Measurements from ENCODE around the gene TFRC.
"Not testable (repeated sequence)": the region's sequence is repeated elsewhere in the genome, so short reads cannot be mapped to it uniquely, and the experiment has no call there.

The TFRC gene

GRCh38 chr3:196075013-196075412 is 6.9 kb downstream of the TFRC start:
- Histone ChIP-seq H3K9ac (ENCODE audit: low read length) (no peak overlapping the region), H3K27me3 (ENCODE audit: control insufficient read depth, insufficient read depth, low read length) (no peaks in the 10 kb centered on the region), H3K4me3 (ENCODE audit: low read length) (no peak overlapping the region), H3K4me1 (ENCODE audit: control insufficient read depth, insufficient read depth, low read length) (no peaks in the 10 kb centered on the region), H3K27ac (ENCODE audit: low read depth, low read length) (no peak overlapping the region), H3K36me3 (ENCODE audit: control insufficient read depth, insufficient read depth, low read length) (peaks cover 7% of the 10 kb centered on the region)

- Histone ChIP-seq H3K36me3 (ENCODE audit: control insufficient read depth, insufficient read depth, low read length) (peaks cover 10% of the 10 kb centered on the region), H3K27me3 (ENCODE audit: control insufficient read depth, insufficient read depth, low read length) (no peaks in the 10 kb centered on the region), H3K4me1 (ENCODE audit: control insufficient read depth, insufficient read depth, low read length) (no peaks in the 10 kb centered on the region), H3K9ac (ENCODE audit: low read length) (no peak overlapping the region), H3K27ac (ENCODE audit: low read depth, low read length) (no peak overlapping the region), H3K4me3 (ENCODE audit: low read length) (no peak overlapping the region)
These were observed 8.6 kb downstream of the TFRC start for GRCh38 chr3:196073255-196073753.

GRCh38 chr3:196072313-196072712 is 9.6 kb downstream of the TFRC start:
- no peak overlapping the region for H3K4me3 ChIP-seq (ENCODE audit: low read length)
- no peaks in the 10 kb centered on the region for H3K4me1 ChIP-seq (ENCODE audit: control insufficient read depth, insufficient read depth, low read length)
- no peaks in the 10 kb centered on the region for H3K27me3 ChIP-seq (ENCODE audit: control insufficient read depth, insufficient read depth, low read length)
- no peak overlapping the region for H3K9ac ChIP-seq (ENCODE audit: low read length)
- no peak overlapping the region for H3K27ac ChIP-seq (ENCODE audit: low read depth, low read length)
- H3K36me3 ChIP-seq (ENCODE audit: control insufficient read depth, insufficient read depth, low read length) = peaks cover 11% of the 10 kb centered on the region

- H3K9ac ChIP-seq (ENCODE audit: low read length); H3K27me3 ChIP-seq (ENCODE audit: control insufficient read depth, insufficient read depth, low read length); H3K27ac ChIP-seq (ENCODE audit: low read depth, low read length); H3K4me3 ChIP-seq (ENCODE audit: low read length); H3K4me1 ChIP-seq (ENCODE audit: control insufficient read depth, insufficient read depth, low read length): not testable (repeated sequence)
- peaks cover 17% of the 10 kb centered on the region for H3K36me3 ChIP-seq (ENCODE audit: control insufficient read depth, insufficient read depth, low read length)
These were observed 13.1 kb downstream of the TFRC start for GRCh38 chr3:196068812-196069211.

- H3K27ac ChIP-seq (ENCODE audit: low read depth, low read length) = no peak overlapping the region
- H3K9ac ChIP-seq (ENCODE audit: low read length) = no peak overlapping the region
- H3K4me1 ChIP-seq (ENCODE audit: control insufficient read depth, insufficient read depth, low read length) = no peaks in the 10 kb centered on the region
- peaks cover 27% of the 10 kb centered on the region for H3K36me3 ChIP-seq (ENCODE audit: control insufficient read depth, insufficient read depth, low read length)
- H3K4me3 ChIP-seq (ENCODE audit: low read length) = no peak overlapping the region
- no peaks in the 10 kb centered on the region for H3K27me3 ChIP-seq (ENCODE audit: control insufficient read depth, insufficient read depth, low read length)
These were observed 14.5 kb downstream of the TFRC start for GRCh38 chr3:196067439-196067838.

- H3K4me3 ChIP-seq (ENCODE audit: low read length) = no peak overlapping the region
- H3K4me1 ChIP-seq (ENCODE audit: control insufficient read depth, insufficient read depth, low read length) = no peaks in the 10 kb centered on the region
- H3K36me3 ChIP-seq (ENCODE audit: control insufficient read depth, insufficient read depth, low read length) = peaks cover 37% of the 10 kb centered on the region
- no peak overlapping the region for H3K27ac ChIP-seq (ENCODE audit: low read depth, low read length)
- no peaks in the 10 kb centered on the region for H3K27me3 ChIP-seq (ENCODE audit: control insufficient read depth, insufficient read depth, low read length)
- H3K9ac ChIP-seq (ENCODE audit: low read length) = no peak overlapping the region
These were observed 17.9 kb downstream of the TFRC start for GRCh38 chr3:196063971-196064370.

- Histone ChIP-seq H3K27me3 (ENCODE audit: control insufficient read depth, insufficient read depth, low read length) (no peaks in the 10 kb centered on the region), H3K36me3 (ENCODE audit: control insufficient read depth, insufficient read depth, low read length) (peaks cover 37% of the 10 kb centered on the region), H3K4me3 (ENCODE audit: low read length) (no peak overlapping the region), H3K9ac (ENCODE audit: low read length) (no peak overlapping the region), H3K4me1 (ENCODE audit: control insufficient read depth, insufficient read depth, low read length) (no peaks in the 10 kb centered on the region), H3K27ac (ENCODE audit: low read depth, low read length) (no peak overlapping the region)
These were observed 18.4 kb downstream of the TFRC start for GRCh38 chr3:196063456-196063855.

- no peak overlapping the region for H3K9ac ChIP-seq (ENCODE audit: low read length)
- no peaks in the 10 kb centered on the region for H3K4me1 ChIP-seq (ENCODE audit: control insufficient read depth, insufficient read depth, low read length)
- H3K27ac ChIP-seq (ENCODE audit: low read depth, low read length) = no peak overlapping the region
- no peak overlapping the region for H3K4me3 ChIP-seq (ENCODE audit: low read length)
- peaks cover 40% of the 10 kb centered on the region for H3K36me3 ChIP-seq (ENCODE audit: control insufficient read depth, insufficient read depth, low read length)
- H3K27me3 ChIP-seq (ENCODE audit: control insufficient read depth, insufficient read depth, low read length) = no peaks in the 10 kb centered on the region
These were observed 18.8 kb downstream of the TFRC start for GRCh38 chr3:196063049-196063448.

GRCh38 chr3:196060834-196061233 is 21.1 kb downstream of the TFRC start:
- no peak overlapping the region for H3K4me3 ChIP-seq (ENCODE audit: low read length)
- H3K4me1 ChIP-seq (ENCODE audit: control insufficient read depth, insufficient read depth, low read length) = no peaks in the 10 kb centered on the region
- H3K36me3 ChIP-seq (ENCODE audit: control insufficient read depth, insufficient read depth, low read length) = peaks cover 40% of the 10 kb centered on the region
- no peak overlapping the region for H3K9ac ChIP-seq (ENCODE audit: low read length)
- H3K27me3 ChIP-seq (ENCODE audit: control insufficient read depth, insufficient read depth, low read length) = no peaks in the 10 kb centered on the region
- H3K27ac ChIP-seq (ENCODE audit: low read depth, low read length) = no peak overlapping the region

- H3K27ac ChIP-seq (ENCODE audit: low read depth, low read length) = no peak overlapping the region
- H3K36me3 ChIP-seq (ENCODE audit: control insufficient read depth, insufficient read depth, low read length) = peaks cover 48% of the 10 kb centered on the region
- H3K4me3 ChIP-seq (ENCODE audit: low read length) = no peak overlapping the region
- no peak overlapping the region for H3K9ac ChIP-seq (ENCODE audit: low read length)
- H3K27me3 ChIP-seq (ENCODE audit: control insufficient read depth, insufficient read depth, low read length) = no peaks in the 10 kb centered on the region
- no peaks in the 10 kb centered on the region for H3K4me1 ChIP-seq (ENCODE audit: control insufficient read depth, insufficient read depth, low read length)
These were observed 24.0 kb downstream of the TFRC start for GRCh38 chr3:196057760-196058331.

- H3K4me3 ChIP-seq (ENCODE audit: low read length); H3K4me1 ChIP-seq (ENCODE audit: control insufficient read depth, insufficient read depth, low read length); H3K27ac ChIP-seq (ENCODE audit: low read depth, low read length); H3K27me3 ChIP-seq (ENCODE audit: control insufficient read depth, insufficient read depth, low read length); H3K9ac ChIP-seq (ENCODE audit: low read length): not testable (repeated sequence)
- H3K36me3 ChIP-seq (ENCODE audit: control insufficient read depth, insufficient read depth, low read length) = peaks cover 48% of the 10 kb centered on the region
These were observed 25.5 kb downstream of the TFRC start for GRCh38 chr3:196056371-196056770.

GRCh38 chr3:196055683-196056270 is 26.1 kb downstream of the TFRC start:
- no peaks in the 10 kb centered on the region for H3K4me1 ChIP-seq (ENCODE audit: control insufficient read depth, insufficient read depth, low read length)

GRCh38 chr3:196055240-196055639 is 26.6 kb downstream of the TFRC start:
- no peak overlapping the region for H3K9ac ChIP-seq (ENCODE audit: low read length)
- H3K27ac ChIP-seq (ENCODE audit: low read depth, low read length) = no peak overlapping the region
- H3K4me3 ChIP-seq (ENCODE audit: low read length) = no peak overlapping the region
- H3K27me3 ChIP-seq (ENCODE audit: control insufficient read depth, insufficient read depth, low read length) = no peaks in the 10 kb centered on the region
- peaks cover 48% of the 10 kb centered on the region for H3K36me3 ChIP-seq (ENCODE audit: control insufficient read depth, insufficient read depth, low read length)
- no peaks in the 10 kb centered on the region for H3K4me1 ChIP-seq (ENCODE audit: control insufficient read depth, insufficient read depth, low read length)

More at GRCh38 chr3:196055683-196056270, 26.1 kb downstream of the TFRC start:
- H3K36me3 ChIP-seq (ENCODE audit: control insufficient read depth, insufficient read depth, low read length) = peaks cover 49% of the 10 kb centered on the region
- H3K4me3 ChIP-seq (ENCODE audit: low read length) = no peak overlapping the region
- no peaks in the 10 kb centered on the region for H3K27me3 ChIP-seq (ENCODE audit: control insufficient read depth, insufficient read depth, low read length)
- H3K27ac ChIP-seq (ENCODE audit: low read depth, low read length) = no peak overlapping the region
- no peak overlapping the region for H3K9ac ChIP-seq (ENCODE audit: low read length)

All from rectal smooth muscle tissue (tissue), 1 donor.